Gastroesophageal sphincter (tissue), 4 donors: ENCODE measurements around the gene GMIP. TPM values are rescaled to one million over a fixed set of nuclear protein-coding genes. Genes with fewer than 3 reads are reported as not detected.

Experiments used
- ATAC-seq: fragments of 150-250 bp; one replicate; pipeline ENCODE4 v1.9.1; 2016; ENCODE audit warnings: mild to moderate bottlenecking, moderate library complexity
- H3K27ac ChIP-seq, 4 donors: fragments of 200-600 bp; sonication (generic) in 3 of 4; 1 replicate in 3 of 4; 2 replicates in 1 of 4; pipeline ENCODE4 v1.5.1; 2016 to 2019
- H3K27me3 ChIP-seq: fragments of 200-600 bp; sonication (generic); one replicate; pipeline ENCODE4 v1.5.1; 2019
- H3K36me3 ChIP-seq, 2 donors: fragments of 200-600 bp; sonication (generic); one replicate each; pipeline ENCODE4 v1.5.1; 2019; ENCODE audit warnings: control low read depth in 1 of 2
- H3K4me1 ChIP-seq, 3 donors: fragments of 200-600 bp; sonication (generic); 1 replicate in 2 of 3; 2 replicates in 1 of 3; pipeline ENCODE4 v1.5.1; 2016 to 2019; ENCODE audit warnings: control low read depth in 2 of 3
- H3K4me3 ChIP-seq, 2 donors: fragments of 200-600 bp; sonication (generic); one replicate each; pipeline ENCODE4 v1.5.1; 2019; ENCODE audit warnings: mild to moderate bottlenecking in 1 of 2, moderate library complexity in 1 of 2
- H3K9me3 ChIP-seq, 3 donors: fragments of 200-600 bp; sonication (generic); one replicate each; pipeline ENCODE4 v1.5.1; 2017 to 2019; ENCODE audit warnings: control low read depth in 2 of 3
- EP300 ChIP-seq: sonication (generic); formaldehyde crosslinking; IDR thresholded peaks from one replicate; pipeline ENCODE4 v1.6.1; 2017; ENCODE audit warnings: antibody characterized with exemption, mild to moderate bottlenecking
- POLR2A ChIP-seq, 2 donors: fragments of 450-650 bp; IDR thresholded peaks; one replicate each; pipeline ENCODE4 v1.6.1; 2017; ENCODE audit warnings: antibody characterized with exemption in 2 of 2, mild to moderate bottlenecking in 2 of 2, moderate library complexity in 1 of 2
- POLR2AphosphoS5 ChIP-seq: sonication (generic); formaldehyde crosslinking; IDR thresholded peaks from one replicate; pipeline ENCODE4 v1.6.1; 2017; ENCODE audit warnings: antibody characterized with exemption
- WGBS, 2 donors: methylation state at CpG; one replicate each; pipeline ENCODE4 v1.1.5; 2018; ENCODE audit warnings: low coverage in 1 of 2; 5-methylcytosine and 5-hydroxymethylcytosine counted together
- total RNA-seq, 4 donors: library from RNA; depleted of rRNA; stranded (reverse); fragments of >200 nt; gene quantifications; one replicate each; pipeline ENCODE4 v1.1.0, GENCODE V29; 2016
- TF ChIP-seq, protein P1 (sequence below), 4 experiments: fragments of 200-600 bp in 2 of 4; fragments of 450-650 bp in 2 of 4; sonication (generic) in 1 of 4; IDR thresholded peaks; one replicate each; pipeline ENCODE4 v1.5.1; 2017 to 2019; ENCODE audit warnings: antibody characterized with exemption in 4 of 4, mild to moderate bottlenecking in 2 of 4, moderate library complexity in 2 of 4

The GMIP gene
- total RNA-seq, 4 donors from 2014 or later, result 7.7 to 11.2 (median 8.0) TPM

DNA sequence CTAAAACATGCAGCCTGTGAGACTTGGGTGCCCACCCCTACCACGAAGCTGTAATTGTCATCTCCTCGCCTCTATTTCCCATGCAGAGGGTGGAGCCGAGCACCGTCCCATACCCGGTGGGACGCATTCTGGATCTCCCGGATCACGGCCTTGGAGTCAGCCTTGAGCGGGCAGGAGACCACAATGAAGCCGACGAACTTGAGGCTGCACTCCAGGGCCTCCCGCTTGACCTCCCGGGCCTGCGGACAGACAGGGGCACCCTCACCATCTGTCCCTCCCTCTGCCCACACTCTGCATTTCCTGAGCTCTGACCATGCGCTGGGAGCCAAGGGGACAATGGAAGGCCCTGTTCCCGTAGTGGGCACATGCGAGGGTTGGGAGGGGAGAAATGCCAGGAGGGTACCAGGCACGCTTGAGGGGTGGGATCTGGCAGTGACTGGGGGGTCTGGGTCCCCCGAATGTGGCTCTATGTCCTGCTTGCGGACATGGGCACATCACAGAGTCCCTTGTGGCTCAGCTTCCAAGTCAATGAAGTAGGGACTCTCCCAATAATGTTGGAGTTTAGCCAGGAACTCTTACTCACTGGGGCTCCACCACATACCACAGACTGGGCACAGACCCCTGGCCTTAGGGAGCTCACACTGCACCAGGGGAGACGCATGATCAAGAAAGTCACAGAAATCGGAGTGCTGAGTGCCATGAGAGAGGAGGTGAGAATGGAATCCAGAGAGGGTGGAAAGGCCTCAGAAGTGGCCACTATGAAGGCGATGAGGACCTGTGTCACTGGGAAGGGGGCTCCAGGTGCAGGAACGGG lies 9.2 kb upstream of the GMIP start:
- WGBS, 2 donors, result 81% methylated on average over 5 of the region's 24 CpGs; no CpG with 5 or more reads in 1 of the 2 donors
- no peaks in the 10 kb centered on the region for H3K27me3 ChIP-seq
- H3K4me1 ChIP-seq, result no peaks in the 10 kb centered on the region
- H3K36me3 ChIP-seq, result peaks cover 0 to 100% of the 10 kb centered on the region in 2 donors
- TF ChIP-seq, protein P1, sequence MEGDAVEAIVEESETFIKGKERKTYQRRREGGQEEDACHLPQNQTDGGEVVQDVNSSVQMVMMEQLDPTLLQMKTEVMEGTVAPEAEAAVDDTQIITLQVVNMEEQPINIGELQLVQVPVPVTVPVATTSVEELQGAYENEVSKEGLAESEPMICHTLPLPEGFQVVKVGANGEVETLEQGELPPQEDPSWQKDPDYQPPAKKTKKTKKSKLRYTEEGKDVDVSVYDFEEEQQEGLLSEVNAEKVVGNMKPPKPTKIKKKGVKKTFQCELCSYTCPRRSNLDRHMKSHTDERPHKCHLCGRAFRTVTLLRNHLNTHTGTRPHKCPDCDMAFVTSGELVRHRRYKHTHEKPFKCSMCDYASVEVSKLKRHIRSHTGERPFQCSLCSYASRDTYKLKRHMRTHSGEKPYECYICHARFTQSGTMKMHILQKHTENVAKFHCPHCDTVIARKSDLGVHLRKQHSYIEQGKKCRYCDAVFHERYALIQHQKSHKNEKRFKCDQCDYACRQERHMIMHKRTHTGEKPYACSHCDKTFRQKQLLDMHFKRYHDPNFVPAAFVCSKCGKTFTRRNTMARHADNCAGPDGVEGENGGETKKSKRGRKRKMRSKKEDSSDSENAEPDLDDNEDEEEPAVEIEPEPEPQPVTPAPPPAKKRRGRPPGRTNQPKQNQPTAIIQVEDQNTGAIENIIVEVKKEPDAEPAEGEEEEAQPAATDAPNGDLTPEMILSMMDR (IDR thresholded peaks at IDR 0.05), result no peak
- no peak for TF ChIP-seq POLR2AphosphoS5
- no peak for TF ChIP-seq POLR2A (IDR thresholded peaks at IDR 0.05)
- TF ChIP-seq EP300, result no peak
- no peak overlapping the region for H3K27ac ChIP-seq
- ATAC-seq, result no peak
- no peak overlapping the region for H3K4me3 ChIP-seq
- H3K9me3 ChIP-seq, result no peaks in the 10 kb centered on the region

DNA sequence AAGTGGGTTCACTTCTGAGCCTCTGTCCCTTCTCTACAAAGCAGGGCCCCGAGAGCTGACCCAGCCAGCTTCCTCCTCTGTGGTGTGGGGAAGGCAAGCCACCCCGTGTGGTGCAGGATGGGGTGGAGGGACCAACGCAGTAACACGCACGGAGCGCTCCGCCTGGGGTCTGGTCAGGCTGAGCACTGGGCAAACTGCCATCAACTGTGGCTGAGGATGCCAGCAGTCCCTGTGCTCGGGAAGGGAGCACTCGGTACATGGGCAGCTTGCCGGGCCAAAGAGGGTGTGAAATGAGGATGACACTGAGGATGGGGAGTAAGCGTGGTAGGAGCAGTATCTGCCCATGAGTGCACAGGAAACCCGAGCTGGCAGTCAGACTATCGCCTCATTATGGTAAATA lies 7.6 kb upstream of the GMIP start:
- no peak for ATAC-seq

DNA sequence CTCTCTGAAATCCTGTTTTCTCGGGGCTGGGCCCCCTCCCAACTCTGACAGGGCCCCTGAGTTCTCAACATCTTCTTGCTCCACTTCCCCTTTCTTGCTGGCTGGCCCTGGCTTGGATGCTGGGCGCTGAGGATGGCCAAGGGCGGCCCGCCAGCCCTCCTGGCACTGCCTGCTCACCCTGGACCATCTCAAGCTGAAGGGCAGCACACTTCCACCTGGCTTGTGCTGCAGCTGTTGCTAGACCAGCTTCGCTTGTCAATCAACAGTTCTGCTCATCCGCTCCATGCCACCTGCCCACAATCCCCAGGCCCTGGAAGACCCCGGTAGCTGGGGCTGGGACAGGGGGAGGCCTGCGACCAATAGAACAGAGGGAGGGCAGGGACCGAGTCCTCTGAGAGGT lies 6.9 kb upstream of the GMIP start:
- Histone ChIP-seq H3K9me3 (no peaks in the 10 kb centered on the region), H3K27me3 (no peaks in the 10 kb centered on the region), H3K27ac (no peak overlapping the region), H3K4me3 (no peak overlapping the region), H3K4me1 (no peaks in the 10 kb centered on the region), H3K36me3 (peaks cover 0 to 100% of the 10 kb centered on the region in 2 donors)
- TF ChIP-seq, protein P1 (IDR thresholded peaks at IDR 0.05), result no peak
- TF ChIP-seq EP300, result no peak
- TF ChIP-seq POLR2A (IDR thresholded peaks at IDR 0.05), result no peak
- no peak for TF ChIP-seq POLR2AphosphoS5
- 83 to 100% methylated on average over 2 to 3 of the region's 9 CpGs for WGBS, 2 donors
- ATAC-seq, result no peak

More for the DNA sequence above, 7.6 kb upstream of the GMIP start:
- Histone ChIP-seq H3K27me3 (no peaks in the 10 kb centered on the region), H3K4me3 (no peak overlapping the region), H3K4me1 (no peaks in the 10 kb centered on the region), H3K36me3 (peaks cover 0 to 100% of the 10 kb centered on the region in 2 donors), H3K9me3 (no peaks in the 10 kb centered on the region), H3K27ac (no peak overlapping the region)
- WGBS, 2 donors, result 59% methylated on average over 6 of the region's 13 CpGs; no CpG with 5 or more reads in 1 of the 2 donors
- TF ChIP-seq, protein P1 (IDR thresholded peaks at IDR 0.05), result no peak

DNA sequence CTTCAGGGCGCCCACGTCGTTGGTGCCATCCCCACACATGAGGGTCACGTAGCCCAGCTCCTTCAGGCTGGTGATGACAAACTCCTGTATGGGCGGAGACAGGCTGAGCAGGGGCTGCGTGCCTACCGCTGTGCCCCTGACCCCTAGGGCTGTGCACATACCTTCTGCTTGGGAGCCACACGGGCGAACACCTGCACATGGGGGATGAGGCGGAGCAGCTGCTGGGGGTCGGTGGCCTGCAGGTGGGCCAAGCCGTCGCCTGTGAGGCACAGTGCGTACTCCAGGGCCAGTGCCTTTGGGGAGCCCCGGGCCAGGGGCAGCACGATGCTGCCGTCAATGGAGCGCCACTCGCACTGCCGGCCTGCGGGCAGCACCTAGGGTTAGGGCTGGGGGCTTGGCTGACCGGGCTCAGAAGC lies 6.1 kb upstream of the GMIP start:
- Histone ChIP-seq H3K27me3 (no peaks in the 10 kb centered on the region), H3K4me1 (no peaks in the 10 kb centered on the region), H3K36me3 (peaks cover 0 to 100% of the 10 kb centered on the region in 2 donors), H3K27ac (no peak overlapping the region), H3K9me3 (no peaks in the 10 kb centered on the region), H3K4me3 (no peak overlapping the region)
- WGBS, 2 donors, result no CpG with 5 or more reads among the region's 22 CpGs
- no peak for TF ChIP-seq POLR2AphosphoS5
- no peak for TF ChIP-seq POLR2A (IDR thresholded peaks at IDR 0.05)
- no peak for TF ChIP-seq EP300
- TF ChIP-seq, protein P1 (IDR thresholded peaks at IDR 0.05), result no peak
- no peak for ATAC-seq

DNA sequence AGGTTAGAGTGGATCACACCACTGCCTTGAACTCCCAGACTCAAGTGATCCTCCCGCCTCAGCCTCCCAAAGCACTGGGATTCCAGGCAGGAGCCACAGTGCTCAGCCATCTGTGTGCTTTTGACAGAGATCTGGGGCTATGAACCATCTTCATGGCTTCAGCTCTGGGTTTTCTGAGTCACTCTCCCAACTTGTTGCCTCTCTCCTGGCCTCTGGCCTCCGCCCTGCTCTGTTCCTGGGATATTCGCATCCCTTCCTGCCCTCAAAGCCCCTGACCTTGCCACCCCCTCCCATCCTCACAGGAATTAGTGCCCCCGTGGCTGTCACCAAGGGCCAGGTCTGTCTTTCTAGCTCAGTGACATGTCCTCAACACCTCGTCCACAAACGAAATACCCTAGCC lies 5.7 kb upstream of the GMIP start:
- WGBS, 2 donors, result 70 to 89% methylated on average over 3 to 4 of the region's 6 CpGs
- Histone ChIP-seq H3K36me3 (peaks cover 0 to 99% of the 10 kb centered on the region in 2 donors), H3K9me3 (no peaks in the 10 kb centered on the region), H3K4me1 (peaks cover 0 to under 1% (median 0%) of the 10 kb centered on the region in 3 donors), H3K27me3 (no peaks in the 10 kb centered on the region), H3K27ac (no peak overlapping the region), H3K4me3 (no peak overlapping the region)
- ATAC-seq, result no peak
- TF ChIP-seq, protein P1 (IDR thresholded peaks at IDR 0.05), result no peak
- TF ChIP-seq POLR2A (IDR thresholded peaks at IDR 0.05) (no peak), EP300 (no peak)
